ENCODE data around the gene KCNQ5. TPM values are rescaled to one million over a fixed set of nuclear protein-coding genes. Genes with fewer than 3 reads are reported as not detected.

The KCNQ5 gene
- total RNA-seq, 4 donors from 2014 or later, result 0.57 to 4.4 (median 0.97) TPM

DNA sequence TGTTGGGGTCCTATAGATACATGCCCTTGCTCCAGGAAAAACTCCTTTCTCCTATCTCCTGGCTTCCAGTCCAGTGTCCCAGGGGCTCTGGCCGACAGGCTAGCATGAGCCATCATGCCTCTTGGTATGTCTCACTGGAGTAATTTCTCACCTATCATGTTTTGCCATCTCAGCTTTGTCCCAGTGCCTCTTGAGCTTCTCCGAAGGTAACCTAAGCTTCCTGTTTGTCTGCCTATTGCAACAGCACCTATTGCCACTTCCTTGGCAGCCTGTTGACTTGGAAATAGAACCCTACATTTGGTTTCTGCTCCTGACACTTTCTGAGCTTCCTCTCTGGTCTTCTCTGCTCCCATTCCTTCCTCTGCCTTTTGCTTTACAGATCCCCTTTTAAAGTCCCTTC, 197.7 kb downstream of the KCNQ5 start:
- H3K36me3 ChIP-seq, result no peaks in the 10 kb centered on the region
- no peaks in the 10 kb centered on the region for H3K4me1 ChIP-seq
- H3K27ac ChIP-seq, result no peak overlapping the region
- no peaks in the 10 kb centered on the region for H3K9me3 ChIP-seq
- intact Hi-C loops (cut with DNase I), result no loop called here
- no peak for DNase-seq
- 42 to 75% methylated on average over 2 of the region's 2 CpGs for WGBS, 2 donors
- H3K4me3 ChIP-seq, result no peak overlapping the region
- H3K27me3 ChIP-seq, result no peaks in the 10 kb centered on the region
- TF ChIP-seq CTCF (IDR thresholded peaks at IDR 0.05) (no peak), POLR2A (IDR thresholded peaks at IDR 0.05) (no peak)

DNA sequence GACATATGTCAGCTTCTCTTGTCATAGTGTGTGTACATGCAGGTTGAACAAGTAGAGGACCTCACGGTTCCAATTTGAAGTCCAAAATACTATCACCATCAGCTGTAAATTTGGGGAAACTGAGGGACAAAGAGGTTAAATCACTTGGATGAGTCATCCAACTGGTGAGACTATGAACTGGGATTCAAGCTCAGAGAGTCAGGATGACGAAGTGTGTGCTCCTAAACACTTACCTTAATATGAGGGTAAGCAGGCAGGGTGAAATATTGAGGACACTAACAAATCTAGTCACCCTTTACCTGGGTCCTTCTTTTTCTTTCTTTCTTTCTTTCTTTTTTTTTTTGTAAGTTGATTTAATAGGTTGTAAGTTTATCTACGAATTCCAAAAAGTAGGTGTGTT, 198.3 kb downstream of the KCNQ5 start:
- Histone ChIP-seq H3K4me1 (no peaks in the 10 kb centered on the region), H3K27ac (no peak overlapping the region), H3K36me3 (no peaks in the 10 kb centered on the region), H3K9me3 (no peaks in the 10 kb centered on the region), H3K4me3 (no peak overlapping the region), H3K27me3 (no peaks in the 10 kb centered on the region)
- WGBS, 2 donors, result 75 to 80% methylated on average over 3 of the region's 3 CpGs
- intact Hi-C loops (cut with DNase I), result no loop called here
- no peak for DNase-seq
- TF ChIP-seq POLR2A (IDR thresholded peaks at IDR 0.05) (no peak), CTCF (IDR thresholded peaks at IDR 0.05) (no peak)

- Histone ChIP-seq H3K27ac (no peak overlapping the region), H3K9me3 (no peaks in the 10 kb centered on the region), H3K27me3 (no peaks in the 10 kb centered on the region), H3K36me3 (no peaks in the 10 kb centered on the region), H3K4me3 (no peak overlapping the region), H3K4me1 (no peaks in the 10 kb centered on the region)
- 6 to 25% methylated on average over 1 of the region's 1 CpG for WGBS, 2 donors
- intact Hi-C loops (cut with DNase I), result no loop called here
- TF ChIP-seq CTCF (IDR thresholded peaks at IDR 0.05), result no peak
- TF ChIP-seq POLR2A (IDR thresholded peaks at IDR 0.05), result no peak
- DNase-seq, result no peak
These were observed 199.0 kb downstream of the KCNQ5 start for GRCh38 chr6:72820906-72821305.

GRCh38 chr6:72822023-72822422, 200.2 kb downstream of the KCNQ5 start:
- H3K27ac ChIP-seq, result no peak overlapping the region
- H3K4me3 ChIP-seq, result no peak overlapping the region
- TF ChIP-seq CTCF (IDR thresholded peaks at IDR 0.05), result no peak
- no peak for TF ChIP-seq POLR2A (IDR thresholded peaks at IDR 0.05)
- H3K27me3 ChIP-seq, result no peaks in the 10 kb centered on the region
- DNase-seq, result no peak
- intact Hi-C loops (cut with DNase I), result no loop called here
- no peaks in the 10 kb centered on the region for H3K9me3 ChIP-seq
- H3K4me1 ChIP-seq, result no peaks in the 10 kb centered on the region
- H3K36me3 ChIP-seq, result no peaks in the 10 kb centered on the region
- 40 to 95% methylated on average over 1 of the region's 1 CpG for WGBS, 2 donors

GRCh38 chr6:72822691-72823090, 200.8 kb downstream of the KCNQ5 start:
- Histone ChIP-seq H3K4me1 (no peaks in the 10 kb centered on the region), H3K27ac (no peak overlapping the region), H3K9me3 (no peaks in the 10 kb centered on the region), H3K4me3 (no peak overlapping the region), H3K27me3 (no peaks in the 10 kb centered on the region), H3K36me3 (no peaks in the 10 kb centered on the region)
- WGBS, 2 donors, result 82 to 100% methylated on average over 1 of the region's 1 CpG
- TF ChIP-seq POLR2A (IDR thresholded peaks at IDR 0.05) (no peak), CTCF (IDR thresholded peaks at IDR 0.05) (no peak)
- intact Hi-C loops (cut with DNase I), result no loop called here
- no peak for DNase-seq
